NCI-H2081 (cell line): ENCODE results near the gene CRLF1.
"Not testable (repeated sequence)": the region's sequence is repeated elsewhere in the genome, so short reads cannot be mapped to it uniquely, and the experiment has no call there.

Source experiments
- DNase-seq, 2 experiments: peaks; one replicate each; lab custom pipeline; 2025; lab: John Stamatoyannopoulos, UW

Gene CRLF1

DNA sequence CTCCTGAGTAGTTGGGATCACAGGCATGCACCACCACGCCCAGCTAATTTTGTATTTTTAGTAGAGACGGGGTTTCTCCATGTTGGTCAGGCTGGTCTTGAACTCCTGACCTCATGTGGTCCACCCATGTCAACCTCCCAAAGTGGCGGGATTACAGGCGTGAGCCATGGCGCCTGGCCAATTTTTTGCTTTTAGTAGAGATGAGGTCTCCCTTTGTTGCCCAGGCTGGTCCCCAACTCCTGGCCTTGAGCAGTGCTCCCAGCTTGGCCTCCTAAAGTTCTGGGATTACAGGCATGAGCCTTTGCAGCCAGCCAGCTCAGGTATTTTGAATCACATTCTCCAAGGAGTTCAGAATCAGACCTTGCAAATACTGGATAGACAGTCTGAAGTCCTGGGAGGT lies 13.9 kb downstream of the CRLF1 start:
- DNase-seq = not testable (repeated sequence)

- DNase-seq = no peak
Observed at GRCh38 chr19:18591735-18592385, 14.7 kb downstream of the CRLF1 start.

- no peak for DNase-seq
Observed at GRCh38 chr19:18590273-18591272, 16.0 kb downstream of the CRLF1 start.

DNA sequence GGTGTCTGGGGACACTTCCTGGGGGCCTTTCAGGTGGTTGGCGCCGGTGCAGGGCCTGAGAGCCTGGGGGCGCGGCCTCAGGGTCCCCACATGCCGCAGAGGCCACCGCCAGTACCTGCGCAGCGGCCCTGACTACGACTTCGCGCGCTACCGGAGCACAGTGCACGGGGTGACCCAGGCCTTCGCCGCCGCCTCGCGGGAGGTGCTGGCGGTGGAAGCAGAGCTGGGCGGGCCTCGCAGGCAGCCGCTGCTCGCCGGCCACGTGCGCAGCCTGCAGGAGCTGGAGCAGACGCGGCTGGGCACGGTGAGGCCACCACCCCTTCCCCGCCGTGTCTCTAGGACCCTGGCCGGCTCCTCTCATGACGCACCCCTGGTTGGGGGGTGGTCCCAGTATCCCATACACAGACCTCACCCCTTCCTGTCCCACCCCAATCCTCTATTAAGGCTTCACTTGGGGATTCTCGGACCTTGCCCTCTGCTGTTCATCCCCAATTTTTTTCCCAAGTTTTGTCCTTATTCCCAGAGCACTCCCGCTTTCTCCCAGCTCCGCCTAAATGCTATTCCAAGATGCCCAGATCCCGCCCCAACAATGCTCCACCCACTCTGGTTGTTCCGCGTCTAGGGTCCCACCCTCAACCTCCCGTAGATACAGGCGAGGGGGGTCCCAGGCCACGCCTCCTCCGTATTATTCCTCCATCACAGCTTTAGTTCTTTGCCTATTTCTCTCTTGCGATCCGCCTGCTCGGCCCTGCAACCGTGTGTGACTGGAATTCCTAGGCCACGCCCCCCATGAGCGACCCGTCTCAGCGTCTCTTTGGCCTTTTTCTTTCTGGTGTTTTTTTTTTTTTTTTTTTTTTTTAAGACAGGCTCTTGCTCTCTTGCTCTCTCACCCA lies 17.0 kb downstream of the CRLF1 start:
- DNase-seq = peak; percentile 58 to 68

DNA sequence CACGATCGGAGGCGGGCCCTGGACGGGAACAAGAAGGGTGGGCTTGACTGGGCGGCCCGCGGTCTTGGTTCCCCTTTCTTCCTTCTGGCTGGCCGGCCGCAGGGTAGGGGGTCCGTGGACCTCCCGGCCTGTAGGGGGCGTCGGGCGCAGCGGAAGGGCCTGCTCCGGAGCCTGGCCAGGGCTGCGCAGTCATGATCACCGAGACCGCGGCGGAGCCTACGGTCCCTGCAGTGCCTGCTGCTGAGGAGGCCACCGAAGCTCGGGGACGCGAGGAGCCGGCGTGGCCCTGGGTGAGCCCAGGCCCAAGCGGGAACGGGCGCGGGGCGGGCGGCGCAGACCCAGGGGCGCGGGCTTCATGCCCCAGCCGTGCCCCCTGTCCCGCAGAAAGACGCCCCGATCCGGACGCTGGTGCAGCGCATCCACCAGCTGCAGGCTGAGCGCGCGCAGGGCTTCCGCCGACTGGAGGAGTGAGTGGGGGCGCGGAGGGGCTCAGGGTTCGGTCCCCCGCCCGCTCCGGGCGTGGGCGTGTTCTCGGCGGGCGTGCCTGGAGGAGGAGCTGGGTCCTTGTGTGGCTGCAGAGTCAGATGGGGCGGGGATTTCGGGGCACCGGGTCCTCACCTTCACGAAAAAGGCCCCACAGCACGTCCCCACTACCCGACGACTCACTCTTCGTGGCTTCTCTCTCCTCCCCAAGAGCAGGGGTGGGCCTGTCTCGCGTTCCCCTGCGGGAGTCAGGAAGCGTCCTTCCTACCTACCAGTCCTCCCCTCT lies 17.8 kb downstream of the CRLF1 start, which contains the start of gene REX1BD:
Gene REX1BD (plus strand): TSS at position 188 of the 769 bp plus-strand sequence. CDS start 4 bp downstream, at position 192.
- peak; percentile 63 to 65 for DNase-seq

- DNase-seq = no peak
Observed at GRCh38 chr19:18587962-18588610, 18.5 kb downstream of the CRLF1 start.

GRCh38 chr19:18587561-18587960 lies 19.0 kb downstream of the CRLF1 start:
- DNase-seq = no peak

DNA sequence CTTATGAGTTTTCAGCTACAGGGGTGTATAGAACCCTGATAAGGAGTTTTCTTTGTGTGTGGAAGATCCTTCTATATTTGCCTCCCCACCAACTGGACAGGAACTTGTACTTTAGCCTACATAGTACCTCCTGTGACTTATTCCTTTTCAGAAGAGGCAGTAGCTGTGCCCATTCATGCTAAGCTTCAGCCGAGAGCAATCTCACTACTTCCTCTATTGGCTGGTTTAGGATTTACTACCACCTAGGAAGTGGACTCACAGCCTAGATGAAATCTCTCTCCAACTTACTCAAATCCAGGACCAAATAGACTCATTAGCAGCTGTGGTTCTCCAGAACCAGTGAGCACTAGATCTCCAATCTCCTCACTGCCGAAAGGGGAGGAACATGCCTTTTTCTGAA lies 20.3 kb downstream of the CRLF1 start:
- DNase-seq = no peak

DNA sequence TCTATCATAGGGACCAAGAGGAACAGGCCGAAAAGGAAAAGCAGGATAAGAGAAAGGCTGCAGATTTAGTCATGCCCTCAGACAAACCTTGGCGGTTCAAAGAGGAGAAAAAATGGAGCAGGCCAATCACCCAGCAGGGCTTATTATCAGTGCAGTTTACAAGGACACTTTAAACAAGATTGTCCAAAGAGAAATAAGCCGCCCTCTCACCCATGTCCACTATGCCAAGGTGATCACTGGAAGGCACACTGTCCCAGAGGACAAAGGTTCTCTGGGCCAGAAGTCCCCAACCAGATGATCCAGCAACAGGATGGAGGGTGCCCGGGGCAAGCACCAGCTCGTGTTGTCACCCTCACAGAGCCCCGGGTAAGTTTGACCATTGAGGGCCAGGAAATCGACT lies 26.3 kb downstream of the CRLF1 start:
- DNase-seq = no peak

- DNase-seq = no peak
Observed at GRCh38 chr19:18577365-18577914, 29.2 kb downstream of the CRLF1 start.

- DNase-seq = no peak
Observed at GRCh38 chr19:18576383-18576782, 30.2 kb downstream of the CRLF1 start.

DNA sequence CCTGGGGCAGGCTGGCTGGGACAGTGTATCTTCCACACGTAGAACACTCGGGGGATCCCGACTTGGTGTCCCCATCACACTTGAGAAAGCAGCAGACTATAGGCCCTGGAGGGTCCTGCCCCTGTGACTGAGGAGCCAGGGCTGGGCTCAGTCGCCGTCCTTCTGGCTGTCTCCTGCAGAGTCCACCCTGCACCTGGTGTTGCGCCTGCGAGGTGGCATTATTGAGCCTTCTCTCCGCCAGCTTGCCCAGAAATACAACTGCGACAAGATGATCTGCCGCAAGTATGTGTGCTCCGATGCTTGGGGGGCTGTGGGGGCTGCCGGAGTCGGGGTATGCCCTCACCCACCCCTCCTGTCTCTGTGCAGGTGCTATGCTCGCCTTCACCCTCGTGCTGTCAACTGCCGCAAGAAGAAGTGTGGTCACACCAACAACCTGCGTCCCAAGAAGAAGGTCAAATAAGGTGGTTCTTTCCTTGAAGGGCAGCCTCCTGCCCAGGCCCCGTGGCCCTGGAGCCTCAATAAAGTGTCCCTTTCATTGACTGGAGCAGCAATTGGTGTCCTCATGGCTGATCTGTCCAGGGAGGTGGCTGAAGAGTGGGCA lies 31.8 kb downstream of the CRLF1 start:
- no peak for DNase-seq

GRCh38 chr19:18571564-18572344 lies 34.8 kb downstream of the CRLF1 start, which contains the start of gene UBA52:
UBA52 (plus strand) TSS chr19:18571857; CDS start chr19:18573301, 1,444 bp downstream.
- peak; percentile 97 to 98 for DNase-seq

GRCh38 chr19:18568367-18568766 lies 38.2 kb downstream of the CRLF1 start:
- no peak for DNase-seq

DNA sequence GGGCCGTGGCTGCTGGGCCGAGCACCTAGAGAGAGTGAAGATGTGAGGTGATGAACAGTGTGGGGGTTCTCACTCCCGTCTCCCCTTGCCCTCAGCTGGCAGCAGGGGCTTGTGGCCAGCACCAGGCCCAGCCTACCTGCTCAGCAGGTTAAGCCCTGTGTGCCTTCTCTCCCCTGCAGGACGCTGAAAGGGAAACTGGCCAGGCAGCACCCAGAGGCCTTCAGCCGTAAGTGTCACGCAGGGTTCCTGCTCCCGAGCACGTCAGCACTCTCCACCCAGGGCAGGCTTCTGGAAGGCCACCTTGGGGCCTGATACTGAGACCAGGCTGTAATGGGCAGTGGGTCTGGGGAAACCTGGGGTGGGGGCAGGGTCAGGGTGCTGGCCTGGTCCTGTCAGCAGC lies 39.6 kb downstream of the CRLF1 start:
- no peak for DNase-seq

DNA sequence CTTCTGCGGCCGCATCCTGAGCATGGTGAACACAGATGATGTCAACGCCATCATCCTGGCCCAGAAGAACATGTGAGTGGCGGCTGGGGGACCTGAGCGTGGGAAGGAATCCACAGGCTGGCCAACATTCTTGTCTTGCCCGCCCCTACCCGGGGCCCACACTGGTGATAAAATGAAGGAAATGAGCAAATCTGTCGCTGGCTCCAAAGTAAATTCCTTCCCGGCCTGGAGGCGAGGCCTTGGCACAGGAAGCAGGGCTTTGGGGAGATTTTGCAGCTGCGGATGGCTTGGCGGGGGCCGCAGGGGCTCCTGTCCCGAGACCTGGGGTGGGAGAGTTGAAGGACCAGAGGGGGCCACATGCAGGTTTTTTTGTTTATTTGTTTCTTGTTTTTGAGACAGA lies 44.5 kb downstream of the CRLF1 start:
- DNase-seq = no peak

- no peak for DNase-seq
Observed at GRCh38 chr19:18559685-18560084, 46.9 kb downstream of the CRLF1 start.

GRCh38 chr19:18558604-18559003 lies 48.0 kb downstream of the CRLF1 start:
- no peak for DNase-seq

- no peak for DNase-seq
Observed at GRCh38 chr19:18558202-18558555, 48.4 kb downstream of the CRLF1 start.
